Omental fat pad (tissue), 4 donors: Measurements from ENCODE around the gene KDM3B. TPM values are rescaled to one million over a fixed set of nuclear protein-coding genes. Genes with fewer than 3 reads are reported as not detected.

Source experiments
- ATAC-seq: fragments of 150-250 bp; one replicate; pipeline ENCODE4 v1.9.1; 2016; ENCODE audit warnings: mild to moderate bottlenecking, moderate library complexity; ENCODE audit not compliant: low FRiP score
- DNase-seq: peaks from one replicate; pipeline ENCODE4 v3.0.0-alpha.2; 2019; ENCODE audit warnings: low spot score
- total RNA-seq, 4 donors: library from RNA; depleted of rRNA; stranded (reverse); fragments of >200 nt; gene quantifications; one replicate each; pipeline ENCODE4 v1.1.0, GENCODE V29; 2016
- TF ChIP-seq, protein P1 (sequence below), 3 donors: fragments of 450-650 bp; IDR thresholded peaks; one replicate each; pipeline ENCODE4 v1.5.1; 2016 to 2017; ENCODE audit warnings: antibody characterized with exemption in 3 of 3, mild to moderate bottlenecking in 3 of 3, moderate library complexity in 2 of 3

Gene KDM3B
- total RNA-seq, 4 donors from 2014 or later = 47.6 to 66.2 (median 54.1) TPM

DNA sequence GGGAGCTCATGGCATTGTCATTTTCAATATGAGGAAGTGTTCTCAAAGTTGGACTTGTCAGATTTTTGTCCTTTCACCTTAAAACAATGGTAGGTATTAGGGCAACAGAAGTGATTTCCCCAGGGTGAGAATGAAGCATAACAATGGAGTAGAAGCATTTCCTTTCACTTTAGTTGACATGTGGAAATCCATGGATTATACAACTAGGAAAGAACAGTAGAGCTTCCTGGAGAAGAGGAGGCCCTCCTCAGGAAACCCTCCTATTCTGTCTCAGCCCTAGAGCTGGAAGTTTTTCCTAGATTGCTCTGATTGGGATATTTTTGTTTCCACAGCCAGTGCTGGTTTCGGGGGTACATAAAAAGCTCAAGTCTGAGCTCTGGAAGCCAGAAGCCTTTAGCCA, 72.6 kb downstream of the KDM3B start:
- no peak for ATAC-seq
- TF ChIP-seq, protein P1, sequence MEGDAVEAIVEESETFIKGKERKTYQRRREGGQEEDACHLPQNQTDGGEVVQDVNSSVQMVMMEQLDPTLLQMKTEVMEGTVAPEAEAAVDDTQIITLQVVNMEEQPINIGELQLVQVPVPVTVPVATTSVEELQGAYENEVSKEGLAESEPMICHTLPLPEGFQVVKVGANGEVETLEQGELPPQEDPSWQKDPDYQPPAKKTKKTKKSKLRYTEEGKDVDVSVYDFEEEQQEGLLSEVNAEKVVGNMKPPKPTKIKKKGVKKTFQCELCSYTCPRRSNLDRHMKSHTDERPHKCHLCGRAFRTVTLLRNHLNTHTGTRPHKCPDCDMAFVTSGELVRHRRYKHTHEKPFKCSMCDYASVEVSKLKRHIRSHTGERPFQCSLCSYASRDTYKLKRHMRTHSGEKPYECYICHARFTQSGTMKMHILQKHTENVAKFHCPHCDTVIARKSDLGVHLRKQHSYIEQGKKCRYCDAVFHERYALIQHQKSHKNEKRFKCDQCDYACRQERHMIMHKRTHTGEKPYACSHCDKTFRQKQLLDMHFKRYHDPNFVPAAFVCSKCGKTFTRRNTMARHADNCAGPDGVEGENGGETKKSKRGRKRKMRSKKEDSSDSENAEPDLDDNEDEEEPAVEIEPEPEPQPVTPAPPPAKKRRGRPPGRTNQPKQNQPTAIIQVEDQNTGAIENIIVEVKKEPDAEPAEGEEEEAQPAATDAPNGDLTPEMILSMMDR (IDR thresholded peaks at IDR 0.05) = no peak
- no peak for DNase-seq

DNA sequence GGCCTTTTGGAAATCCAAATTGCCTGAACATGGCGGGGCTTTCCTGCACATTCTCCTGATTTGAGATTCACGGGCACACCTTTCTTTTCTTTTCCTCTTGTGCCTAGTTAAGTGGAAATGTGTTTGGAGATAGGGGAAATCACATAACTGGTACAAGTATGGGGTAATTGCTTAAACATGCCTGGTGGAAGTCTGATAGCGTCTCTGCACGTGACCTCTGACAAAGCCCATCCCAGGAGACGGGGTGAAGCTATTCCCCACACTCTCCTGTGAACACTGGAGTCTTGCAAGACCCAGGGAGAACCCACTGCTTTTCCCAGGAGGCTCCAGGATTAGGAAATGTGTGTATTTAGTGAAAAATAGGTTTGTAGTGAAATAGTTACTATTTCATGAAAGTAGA, 83.5 kb downstream of the KDM3B start:
- ATAC-seq (no peak), DNase-seq (no peak)
- TF ChIP-seq, protein P1 (IDR thresholded peaks at IDR 0.05) = no peak

DNA sequence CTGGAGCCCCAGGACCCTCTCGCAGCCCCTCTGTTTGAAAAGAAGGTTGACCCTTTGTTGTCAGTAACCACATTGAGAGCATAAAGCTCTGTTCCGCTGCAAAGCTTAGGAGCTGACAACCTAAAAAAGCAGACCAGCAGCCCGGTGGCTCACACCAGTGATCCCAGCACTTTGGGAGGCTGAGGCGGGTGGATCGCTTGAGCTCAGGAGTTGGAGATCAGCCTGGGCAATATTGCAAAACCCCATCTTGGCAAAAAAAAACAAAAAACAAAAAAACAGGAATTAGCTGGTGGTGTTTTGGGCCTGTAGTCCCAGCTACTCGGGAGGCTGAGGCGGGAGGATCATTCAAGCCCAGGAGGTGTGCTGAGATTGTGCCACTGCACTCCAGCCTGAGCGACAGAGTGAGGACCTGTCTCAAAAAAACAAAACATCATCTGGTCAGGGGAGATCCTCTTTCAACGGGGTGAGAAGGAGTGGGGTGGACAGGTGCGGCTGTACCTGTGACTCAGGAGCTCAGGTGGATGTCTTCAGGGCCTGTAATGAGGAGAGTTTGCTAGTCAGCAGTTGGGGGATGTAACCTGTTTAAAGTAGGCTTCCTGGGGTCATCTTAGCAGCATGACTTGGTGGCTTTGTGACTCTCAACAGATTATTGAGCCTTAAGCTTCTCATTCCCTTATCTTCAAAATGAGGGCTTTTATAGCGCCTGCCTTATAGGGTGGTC, 85.7 kb downstream of the KDM3B start:
- TF ChIP-seq, protein P1 (IDR thresholded peaks at IDR 0.05) = no peak
- no peak for ATAC-seq
- no peak for DNase-seq

DNA sequence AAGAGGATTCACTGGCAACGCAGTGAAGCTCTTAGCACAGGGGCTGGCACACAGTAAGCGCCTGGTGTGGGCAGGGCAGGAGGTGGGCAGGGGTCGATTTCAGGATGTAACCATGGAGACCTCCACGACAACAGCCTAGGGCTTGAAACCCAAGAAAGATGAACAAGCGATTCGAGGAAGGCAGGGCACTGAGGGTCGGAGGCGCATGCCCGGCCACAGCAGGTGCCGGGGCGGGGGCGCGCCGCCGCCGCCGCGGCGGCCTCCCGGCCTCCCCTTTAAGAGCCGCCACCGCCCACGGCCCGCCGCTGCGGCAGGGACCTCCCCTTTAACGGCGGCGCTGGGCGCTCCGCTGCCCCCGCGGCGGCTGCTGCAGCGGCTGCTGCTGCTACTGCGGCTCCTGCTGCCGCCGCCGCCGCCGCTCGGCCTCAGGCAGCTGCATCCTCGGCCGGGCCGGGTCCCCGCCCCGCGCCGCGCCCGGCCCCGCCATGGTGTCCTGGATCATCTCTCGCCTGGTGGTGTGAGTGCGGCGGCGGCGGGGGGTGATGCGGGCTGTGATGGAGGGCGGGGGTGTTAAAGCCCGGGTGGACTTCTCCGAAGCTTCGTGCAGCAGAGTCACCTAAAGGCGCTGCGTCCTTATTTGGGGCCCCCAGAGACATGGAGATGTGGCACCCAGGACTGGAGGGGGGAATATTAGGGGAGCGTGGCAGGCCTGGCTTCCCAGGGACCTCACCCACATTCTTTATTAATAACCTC, 86.4 kb downstream of the KDM3B start, which contains the start of gene REEP2:
Gene REEP2, plus strand, starts transcription at position 334 of the 753 bp plus-strand sequence. Its CDS starts 152 bp downstream, at position 486.
- DNase-seq = no peak
- TF ChIP-seq, protein P1 (IDR thresholded peaks at IDR 0.05) = no peak
- peak; percentile 71 for ATAC-seq

DNA sequence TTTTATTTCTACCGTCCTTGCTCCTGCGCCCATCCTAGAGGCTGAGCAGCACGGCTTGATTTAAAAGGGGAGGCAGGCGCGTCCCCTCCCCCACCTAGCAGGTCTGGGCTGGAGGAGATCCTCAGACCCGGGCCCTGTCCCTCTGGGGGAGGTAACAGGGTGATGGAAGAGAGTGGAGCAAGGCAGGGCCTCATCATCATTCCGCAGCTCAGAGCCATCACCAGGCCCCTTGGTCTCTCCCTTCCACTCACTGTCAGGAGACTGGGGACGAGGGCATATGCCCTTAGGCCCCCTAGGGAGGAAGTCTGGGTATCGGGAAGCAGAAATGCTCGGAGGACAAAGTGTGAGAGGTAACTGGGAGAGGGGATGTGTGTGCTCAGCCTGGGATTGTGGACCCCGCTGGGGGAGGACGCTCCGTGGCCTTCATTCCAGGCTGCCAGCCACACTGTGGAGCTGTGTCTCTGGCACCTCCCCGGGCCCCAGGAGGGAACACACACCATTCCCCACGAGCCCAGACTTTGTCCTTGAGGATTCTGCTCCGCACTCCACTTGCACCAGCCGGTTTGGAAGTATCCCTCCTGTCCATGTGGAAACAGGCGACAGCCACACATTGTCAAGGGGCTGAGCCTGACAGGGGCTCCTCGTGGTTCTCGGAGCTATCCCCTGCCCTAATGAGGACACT, 87.1 kb downstream of the KDM3B start:
- ATAC-seq = no peak
- TF ChIP-seq, protein P1 (IDR thresholded peaks at IDR 0.05) = no peak
- no peak for DNase-seq

DNA sequence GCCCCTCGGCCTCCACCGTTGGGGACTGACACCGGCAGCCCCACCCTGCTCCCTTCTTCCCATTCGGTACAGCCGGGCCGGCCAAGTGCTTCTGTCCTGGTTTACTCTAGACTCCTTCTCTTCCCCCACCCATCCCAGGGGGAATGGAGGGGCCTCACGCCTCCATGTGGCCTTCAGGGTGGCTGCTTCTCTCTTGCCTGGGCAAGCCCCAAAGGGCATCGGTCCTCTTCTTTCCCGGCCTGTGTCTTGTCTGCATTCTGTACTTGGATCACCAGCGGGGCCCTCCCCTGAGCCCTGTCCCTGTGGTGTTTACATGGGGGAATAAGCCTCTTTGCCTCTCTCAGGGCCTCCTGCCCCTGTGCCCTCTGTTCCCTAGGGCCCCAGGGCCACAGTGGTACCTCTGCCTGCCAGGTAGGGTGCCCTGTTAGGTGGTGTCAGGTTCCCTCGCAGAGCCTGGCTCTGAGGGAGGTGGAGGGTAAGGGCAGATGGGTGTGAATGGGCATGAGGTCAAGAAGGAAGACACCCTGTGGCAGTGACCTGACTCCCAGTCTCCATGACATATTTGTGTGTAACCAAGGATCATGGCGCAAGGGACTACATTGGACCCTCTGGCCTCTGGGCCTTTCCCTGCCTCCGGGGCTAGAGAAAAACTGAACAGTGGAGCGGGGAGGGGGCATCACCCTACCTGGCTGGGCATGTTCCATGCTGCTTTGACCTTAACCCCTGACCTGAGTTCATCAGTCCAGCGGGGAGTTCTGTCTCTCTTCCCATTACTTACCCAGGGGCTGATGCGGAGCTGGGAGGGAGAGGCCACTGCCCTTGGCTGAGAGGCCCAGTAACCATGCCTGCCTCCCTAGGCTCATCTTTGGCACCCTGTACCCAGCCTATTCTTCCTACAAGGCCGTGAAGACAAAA, 87.9 kb downstream of the KDM3B start:
- ATAC-seq (no peak), DNase-seq (no peak)
- TF ChIP-seq, protein P1 (IDR thresholded peaks at IDR 0.05) = no peak
